Keratinocyte (primary cell): ENCODE measurements around the gene KCTD17. TPM values are rescaled to one million over a fixed set of nuclear protein-coding genes. Genes with fewer than 3 reads are reported as not detected.

ENCODE experiments used
- DNase-seq: peaks from one replicate; pipeline ENCODE4 v3.0.0-alpha.2; 2011; ENCODE audit warnings: low read depth, missing footprints, low spot score
- FAIRE-seq: peaks from 2 replicates; lab custom pipeline; 2011; peaks lifted over from hg19 to GRCh38; lab: Jason Lieb, UNC
- H2AFZ ChIP-seq: 2 replicates; pipeline ENCODE4 v1.6.0; 2012; ENCODE audit warnings: low read length, control low read depth, inconsistent platforms; ENCODE audit not compliant: control insufficient read depth
- H3K27ac ChIP-seq: 2 replicates; pipeline ENCODE4 v1.5.1; 2011; ENCODE audit warnings: low read length; ENCODE audit not compliant: control insufficient read depth, insufficient read depth
- H3K27me3 ChIP-seq: 3 replicates; pipeline ENCODE4 v1.6.0; 2011; ENCODE audit warnings: low read length; ENCODE audit not compliant: control insufficient read depth, insufficient read depth; ENCODE audit errors: extremely low read depth
- H3K36me3 ChIP-seq, 2 experiments: 2 replicates in 1 of 2; 3 replicates in 1 of 2; pipeline ENCODE4 v1.5.1; 2011; ENCODE audit warnings: low read length in 2 of 2, mild to moderate bottlenecking in 1 of 2; ENCODE audit not compliant: control insufficient read depth in 2 of 2, insufficient read depth in 2 of 2; ENCODE audit errors: extremely low read depth in 1 of 2
- H3K4me1 ChIP-seq: 3 replicates; pipeline ENCODE4 v1.5.1; 2011; ENCODE audit warnings: low read length; ENCODE audit not compliant: control insufficient read depth, insufficient read depth; ENCODE audit errors: extremely low read depth
- H3K4me2 ChIP-seq: 3 replicates; pipeline ENCODE4 v1.6.0; 2011; ENCODE audit warnings: low read depth, low read length; ENCODE audit not compliant: control insufficient read depth, insufficient read depth; ENCODE audit errors: extremely low read depth
- H3K4me3 ChIP-seq, 3 experiments: fragments of 200-600 bp in 1 of 3; sonication (generic) in 1 of 3; 2 replicates in 2 of 3; 3 replicates in 1 of 3; pipeline ENCODE4 v1.5.1; 2011 to 2016; ENCODE audit warnings: low read length in 3 of 3, mild to moderate bottlenecking in 3 of 3, control low read depth in 2 of 3, inconsistent platforms in 1 of 3, low read depth in 1 of 3, mixed read lengths in 1 of 3, mixed run types in 1 of 3, moderate library complexity in 1 of 3; ENCODE audit not compliant: control insufficient read depth in 2 of 3, insufficient read depth in 2 of 3; ENCODE audit errors: extremely low read depth in 1 of 3
- H3K79me2 ChIP-seq: 2 replicates; pipeline ENCODE4 v1.6.0; 2012; ENCODE audit warnings: low read length; ENCODE audit not compliant: control insufficient read depth, insufficient read depth
- H3K9ac ChIP-seq: 3 replicates; pipeline ENCODE4 v1.6.0; 2011; ENCODE audit warnings: low read length; ENCODE audit not compliant: control insufficient read depth, insufficient read depth; ENCODE audit errors: extremely low read depth
- H3K9me1 ChIP-seq: 3 replicates; pipeline ENCODE4 v1.6.0; 2011; ENCODE audit warnings: low read length; ENCODE audit not compliant: control insufficient read depth, insufficient read depth; ENCODE audit errors: extremely low read depth
- H3K9me3 ChIP-seq: 2 replicates; pipeline ENCODE4 v1.5.1; 2012; ENCODE audit warnings: low read depth, low read length; ENCODE audit not compliant: control insufficient read depth
- H4K20me1 ChIP-seq: 3 replicates; pipeline ENCODE4 v1.6.0; 2011; ENCODE audit warnings: low read length; ENCODE audit not compliant: control insufficient read depth, insufficient read depth; ENCODE audit errors: extremely low read depth
- CTCF ChIP-seq, 3 experiments: IDR thresholded peaks in 1 of 3; conservative IDR thresholded peaks in 1 of 3; optimal IDR thresholded peaks in 1 of 3; 2 replicates in 2 of 3; 3 replicates in 1 of 3; pipeline versions ENCODE3 to v1.5.1; 2011; ENCODE audit warnings: low read length in 3 of 3, mild to moderate bottlenecking in 3 of 3, moderate library complexity in 2 of 3, control low read depth in 1 of 3, inconsistent platforms in 1 of 3; ENCODE audit not compliant: insufficient read depth in 2 of 3; ENCODE audit errors: extremely low read depth in 1 of 3
- EZH2 ChIP-seq: IDR thresholded peaks from one replicate; pipeline ENCODE4 v1.6.1; 2012; ENCODE audit warnings: inconsistent platforms, mild to moderate bottlenecking, low read length, moderate library complexity
- dilution Hi-C: fragments of 300-500 bp; cut with MboI; formaldehyde crosslinking; loops from one replicate; pipeline ENCODE4 v1.7.0; 2020; ENCODE audit warnings: low sequenced_read_pairs; ENCODE audit not compliant: extremely low pct_ligation_motif_present
- polyA plus RNA-seq, 5 experiments: library from polyadenylated mRNA; depleted of rRNA in 3 of 5; stranded (reverse) in 3 of 5; stranded (forward) in 1 of 5; unstranded in 1 of 5; fragments of >200 nt; gene quantifications; 1 replicate in 1 of 5; 2 replicates in 3 of 5; 3 replicates in 1 of 5; pipeline versions ENCODE4 v1.2.1 to v1.2.3, GENCODE V29; 2011 to 2012; ENCODE audit warnings: missing spikeins in 2 of 5, low read depth in 1 of 5, low replicate concordance in 1 of 5

KCTD17 gene
- polyA plus RNA-seq, 1 donor (not counting 4 experiments of a cell fraction or from before 2014, with no cell fraction given): 16.3 TPM

DNA sequence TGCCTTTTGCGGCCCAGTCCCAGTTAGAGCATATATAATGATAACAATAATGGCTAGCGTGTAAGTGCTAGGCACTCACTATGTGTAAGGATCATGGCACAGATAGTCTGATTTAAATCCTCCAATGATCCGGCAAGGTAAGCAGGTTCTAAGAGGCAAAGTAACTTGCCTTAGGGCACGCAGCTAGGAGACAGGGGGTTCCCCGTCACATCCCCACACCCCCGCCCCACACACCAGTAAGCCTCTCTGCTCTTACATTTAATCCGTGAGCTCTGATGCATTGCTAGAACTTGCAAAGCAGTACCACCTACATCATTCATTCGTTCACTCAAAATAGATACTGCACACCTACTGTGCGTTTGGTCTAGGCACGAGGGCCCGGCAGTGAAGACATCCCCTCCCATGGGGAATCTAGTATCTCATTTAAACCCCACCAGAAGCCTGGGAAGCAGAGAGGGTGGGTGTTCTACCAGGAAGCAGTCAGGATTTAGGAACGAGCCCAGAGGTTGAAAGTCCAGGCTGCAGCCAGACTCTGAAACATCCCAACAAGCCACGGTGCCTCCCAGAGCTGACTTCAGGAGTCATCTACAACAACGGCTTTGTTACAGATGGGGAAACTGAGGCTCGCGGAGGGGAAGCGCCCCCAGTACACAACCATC is 37.3 kb downstream of the KCTD17 start:
- FAIRE-seq (peak; percentile 43), DNase-seq (no peak)
- no peak overlapping the region for H3K4me2 ChIP-seq
- H3K9ac ChIP-seq: no peak overlapping the region
- dilution Hi-C loops: no loop called here
- no peak overlapping the region for H3K4me3 ChIP-seq
- no peaks in the 10 kb centered on the region for H3K79me2 ChIP-seq
- H3K4me1 ChIP-seq: peaks cover 3% of the 10 kb centered on the region
- peaks cover 7% of the 10 kb centered on the region for H3K27me3 ChIP-seq
- H4K20me1 ChIP-seq: no peaks in the 10 kb centered on the region
- no peak for TF ChIP-seq CTCF (optimal IDR thresholded peaks at IDR 0.05 in 1 of 3, IDR thresholded peaks at IDR 0.05 in 1 of 3, conservative IDR thresholded peaks at IDR 0.05 in 1 of 3; ENCODE audit: extremely low read depth in 1 of 3, insufficient read depth in 2 of 3, low read length in 3 of 3)
- TF ChIP-seq EZH2: no peak
- no peaks in the 10 kb centered on the region for H3K9me1 ChIP-seq
- H3K36me3 ChIP-seq: no peaks in the 10 kb centered on the region
- no peak overlapping the region for H3K27ac ChIP-seq
- no peaks in the 10 kb centered on the region for H3K9me3 ChIP-seq
- no peak overlapping the region for H2AFZ ChIP-seq

DNA sequence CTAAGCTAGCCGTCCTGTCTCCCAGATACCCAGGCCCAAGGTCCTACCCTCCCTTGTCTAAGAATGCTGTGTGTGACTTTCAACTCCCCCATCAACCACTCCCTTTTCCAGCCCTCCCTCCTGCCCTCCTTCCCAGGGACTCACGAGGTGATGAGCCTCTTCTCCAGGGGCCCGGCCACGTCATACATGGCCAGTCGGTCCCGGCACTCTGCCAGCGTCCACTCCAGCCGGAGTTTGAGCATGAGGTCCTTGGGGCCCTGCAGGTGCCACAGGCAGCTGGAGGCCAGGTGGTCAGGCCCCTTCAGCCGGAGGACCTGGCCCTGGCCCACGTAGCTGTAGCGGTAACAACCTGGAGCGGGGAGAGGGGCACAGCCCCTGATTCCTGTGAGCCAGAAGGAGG is 37.9 kb downstream of the KCTD17 start:
- DNase-seq (no peak), FAIRE-seq (no peak)
- Histone ChIP-seq H4K20me1 (no peaks in the 10 kb centered on the region), H3K4me2 (no peak overlapping the region), H3K9me1 (no peaks in the 10 kb centered on the region), H3K27ac (no peak overlapping the region), H3K36me3 (no peaks in the 10 kb centered on the region), H3K27me3 (peaks cover 7% of the 10 kb centered on the region), H3K4me1 (peaks cover 3% of the 10 kb centered on the region), H3K79me2 (no peaks in the 10 kb centered on the region), H2AFZ (no peak overlapping the region), H3K9ac (no peak overlapping the region), H3K4me3 (no peak overlapping the region), H3K9me3 (no peaks in the 10 kb centered on the region)
- dilution Hi-C loops: no loop called here
- TF ChIP-seq EZH2: no peak
- TF ChIP-seq CTCF (optimal IDR thresholded peaks at IDR 0.05 in 1 of 3, IDR thresholded peaks at IDR 0.05 in 1 of 3, conservative IDR thresholded peaks at IDR 0.05 in 1 of 3; ENCODE audit: extremely low read depth in 1 of 3, insufficient read depth in 2 of 3, low read length in 3 of 3): no peak
